ENCODE results near the gene PLA2G2C.
"Not testable (repeated sequence)": the region's sequence is repeated elsewhere in the genome, so short reads cannot be mapped to it uniquely, and the experiment has no call there.

Gene PLA2G2C

GRCh38 chr1:20223106-20223505 is 36.8 kb upstream of the PLA2G2C start:
- Histone ChIP-seq H3K36me3 (ENCODE audit: insufficient read depth, low read length) (no peaks in the 10 kb centered on the region), H3K27ac (ENCODE audit: low read length) (no peak overlapping the region), H3K9me3 (ENCODE audit: insufficient read depth, low read length, severe bottlenecking) (no peaks in the 10 kb centered on the region), H3K4me2 (ENCODE audit: insufficient read depth, low read length) (no peak overlapping the region), H3K27me3 (ENCODE audit: insufficient read depth, low read length, poor library complexity) (peaks cover 5% of the 10 kb centered on the region), H3K4me1 (ENCODE audit: insufficient read depth, low read length) (no peaks in the 10 kb centered on the region), H4K20me1 (ENCODE audit: insufficient read depth, low read length) (no peaks in the 10 kb centered on the region), H3K79me2 (ENCODE audit: insufficient read depth, low read length) (no peaks in the 10 kb centered on the region), H3K4me3 (ENCODE audit: low read depth in 1 of 2, low read length in 2 of 2) (no peak overlapping the region), H2AFZ (ENCODE audit: low read depth, low read length) (no peak overlapping the region), H3K9ac (ENCODE audit: low read depth, low read length) (no peak overlapping the region)
- TF ChIP-seq EZH2 (IDR thresholded peaks at IDR 0.05; ENCODE audit: borderline replicate concordance, low read depth, low read length, severe bottlenecking) (no peak), CTCF (IDR thresholded peaks at IDR 0.05; ENCODE audit: borderline replicate concordance, extremely low read depth, low read length, poor library complexity, severe bottlenecking) (no peak)
- DNase-seq (no peak), ATAC-seq (ENCODE audit: insufficient read depth, low read depth) (no peak)

DNA sequence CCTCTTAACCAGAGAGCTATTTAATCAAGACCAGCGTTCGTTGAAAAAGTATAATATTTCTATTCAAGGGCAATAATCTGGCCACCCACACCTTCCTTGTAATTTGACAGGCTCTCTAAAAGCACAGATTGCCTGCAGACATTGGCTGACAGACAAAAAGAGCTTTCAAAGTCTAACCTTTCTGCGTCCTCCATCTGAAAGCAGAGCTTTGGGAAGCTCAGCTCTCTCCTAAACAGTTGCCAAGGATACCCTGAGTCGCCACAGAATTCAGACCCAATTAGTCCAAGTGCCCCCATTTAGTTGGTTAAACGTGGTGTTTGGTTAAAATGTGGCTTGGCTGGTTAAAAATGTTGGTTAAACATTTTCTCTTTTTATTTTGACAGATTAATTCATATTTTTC is 33.7 kb upstream of the PLA2G2C start:
- TF ChIP-seq EZH2 (IDR thresholded peaks at IDR 0.05; ENCODE audit: borderline replicate concordance, low read depth, low read length, severe bottlenecking): no peak
- TF ChIP-seq CTCF (IDR thresholded peaks at IDR 0.05; ENCODE audit: borderline replicate concordance, extremely low read depth, low read length, poor library complexity, severe bottlenecking): no peak
- no peak for DNase-seq
- peaks cover 11% of the 10 kb centered on the region for H3K27me3 ChIP-seq (ENCODE audit: insufficient read depth, low read length, poor library complexity)

GRCh38 chr1:20219053-20219452 is 32.7 kb upstream of the PLA2G2C start:
- ATAC-seq (ENCODE audit: insufficient read depth, low read depth); H3K4me3 ChIP-seq (ENCODE audit: low read depth in 1 of 2, low read length in 2 of 2); H3K9ac ChIP-seq (ENCODE audit: low read depth, low read length); H2AFZ ChIP-seq (ENCODE audit: low read depth, low read length); H4K20me1 ChIP-seq (ENCODE audit: insufficient read depth, low read length); H3K4me2 ChIP-seq (ENCODE audit: insufficient read depth, low read length); H3K79me2 ChIP-seq (ENCODE audit: insufficient read depth, low read length); H3K36me3 ChIP-seq (ENCODE audit: insufficient read depth, low read length); H3K9me3 ChIP-seq (ENCODE audit: insufficient read depth, low read length, severe bottlenecking); H3K27ac ChIP-seq (ENCODE audit: low read length); DNase-seq; H3K27me3 ChIP-seq (ENCODE audit: insufficient read depth, low read length, poor library complexity); H3K4me1 ChIP-seq (ENCODE audit: insufficient read depth, low read length): not testable (repeated sequence)

More for the DNA sequence above, 33.7 kb upstream of the PLA2G2C start:
- no peak for ATAC-seq (ENCODE audit: insufficient read depth, low read depth)
- Histone ChIP-seq H4K20me1 (ENCODE audit: insufficient read depth, low read length) (no peaks in the 10 kb centered on the region), H3K36me3 (ENCODE audit: insufficient read depth, low read length) (no peaks in the 10 kb centered on the region), H3K4me2 (ENCODE audit: insufficient read depth, low read length) (no peak overlapping the region), H2AFZ (ENCODE audit: low read depth, low read length) (no peak overlapping the region), H3K27ac (ENCODE audit: low read length) (no peak overlapping the region), H3K79me2 (ENCODE audit: insufficient read depth, low read length) (no peaks in the 10 kb centered on the region), H3K4me3 (ENCODE audit: low read depth in 1 of 2, low read length in 2 of 2) (no peak overlapping the region), H3K4me1 (ENCODE audit: insufficient read depth, low read length) (no peaks in the 10 kb centered on the region), H3K9me3 (ENCODE audit: insufficient read depth, low read length, severe bottlenecking) (no peaks in the 10 kb centered on the region), H3K9ac (ENCODE audit: low read depth, low read length) (no peak overlapping the region)

DNA sequence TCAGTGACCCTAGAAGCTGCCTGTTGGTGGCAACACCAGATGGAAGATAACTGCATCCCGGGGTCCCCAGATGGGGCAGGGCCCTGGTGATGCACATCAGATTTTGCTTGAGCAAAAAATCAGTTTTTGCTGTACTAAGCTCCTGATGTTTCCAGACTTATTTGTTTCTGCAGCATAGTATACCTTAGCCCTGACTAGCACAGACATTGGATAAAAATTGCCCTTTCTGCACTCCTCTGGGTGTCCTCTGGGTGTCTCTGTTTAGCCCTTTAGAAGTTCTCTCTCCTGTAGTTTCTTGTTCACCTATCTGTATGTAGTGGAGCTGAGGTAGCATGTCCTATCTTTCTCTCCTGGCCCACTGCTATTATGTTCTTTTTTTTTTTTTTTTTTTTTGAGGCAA is 30.3 kb upstream of the PLA2G2C start:
- Histone ChIP-seq H3K79me2 (ENCODE audit: insufficient read depth, low read length) (no peaks in the 10 kb centered on the region), H3K4me1 (ENCODE audit: insufficient read depth, low read length) (no peaks in the 10 kb centered on the region), H3K27me3 (ENCODE audit: insufficient read depth, low read length, poor library complexity) (peaks cover 14% of the 10 kb centered on the region), H3K9me3 (ENCODE audit: insufficient read depth, low read length, severe bottlenecking) (no peaks in the 10 kb centered on the region), H3K4me3 (ENCODE audit: low read depth in 1 of 2, low read length in 2 of 2) (no peak overlapping the region), H3K4me2 (ENCODE audit: insufficient read depth, low read length) (no peak overlapping the region), H3K27ac (ENCODE audit: low read length) (no peak overlapping the region), H2AFZ (ENCODE audit: low read depth, low read length) (no peak overlapping the region), H3K36me3 (ENCODE audit: insufficient read depth, low read length) (no peaks in the 10 kb centered on the region), H3K9ac (ENCODE audit: low read depth, low read length) (no peak overlapping the region), H4K20me1 (ENCODE audit: insufficient read depth, low read length) (no peaks in the 10 kb centered on the region; the same call in 1 of the 2 replicates)
- TF ChIP-seq CTCF (IDR thresholded peaks at IDR 0.05; ENCODE audit: borderline replicate concordance, extremely low read depth, low read length, poor library complexity, severe bottlenecking) (peak; percentile 63), EZH2 (IDR thresholded peaks at IDR 0.05; ENCODE audit: borderline replicate concordance, low read depth, low read length, severe bottlenecking) (no peak)
- peak; percentile 11 for DNase-seq
- peak; percentile 69 for ATAC-seq (ENCODE audit: insufficient read depth, low read depth)
